ENCODE results near the gene ST3GAL3.
"Not testable (repeated sequence)": the region's sequence is repeated elsewhere in the genome, so short reads cannot be mapped to it uniquely, and the experiment has no call there.

The ST3GAL3 gene

GRCh38 chr1:43757343-43758053, 50.2 kb downstream of the ST3GAL3 start:
- no peak for DNase-seq (ENCODE audit: low read depth)

GRCh38 chr1:43760745-43761317, 53.5 kb downstream of the ST3GAL3 start:
- DNase-seq (ENCODE audit: low read depth): no peak

DNA sequence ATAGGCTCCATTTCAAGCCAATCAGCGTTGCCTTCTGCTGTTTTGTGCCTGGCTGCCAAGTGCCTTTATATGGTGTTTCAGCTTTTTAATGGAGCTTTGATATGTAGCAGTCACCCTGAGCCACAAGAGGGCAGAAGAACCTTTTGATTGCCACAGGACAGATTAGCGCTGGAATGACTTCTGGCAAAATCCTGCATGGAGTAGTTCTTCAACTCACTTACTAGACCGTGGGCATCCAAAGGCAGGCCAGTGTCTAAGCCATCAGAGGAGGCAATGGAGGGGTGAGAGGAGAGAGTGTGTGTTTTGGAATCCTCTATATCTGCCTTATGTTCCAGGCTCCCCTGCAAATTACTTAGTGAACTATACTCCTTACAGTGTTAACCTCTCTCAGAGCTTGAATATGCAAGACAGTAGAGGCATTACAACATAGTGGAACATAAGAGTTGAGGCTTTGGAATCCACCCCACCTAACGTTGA, 56.2 kb downstream of the ST3GAL3 start:
- peak; percentile 16 for DNase-seq (ENCODE audit: low read depth)

DNA sequence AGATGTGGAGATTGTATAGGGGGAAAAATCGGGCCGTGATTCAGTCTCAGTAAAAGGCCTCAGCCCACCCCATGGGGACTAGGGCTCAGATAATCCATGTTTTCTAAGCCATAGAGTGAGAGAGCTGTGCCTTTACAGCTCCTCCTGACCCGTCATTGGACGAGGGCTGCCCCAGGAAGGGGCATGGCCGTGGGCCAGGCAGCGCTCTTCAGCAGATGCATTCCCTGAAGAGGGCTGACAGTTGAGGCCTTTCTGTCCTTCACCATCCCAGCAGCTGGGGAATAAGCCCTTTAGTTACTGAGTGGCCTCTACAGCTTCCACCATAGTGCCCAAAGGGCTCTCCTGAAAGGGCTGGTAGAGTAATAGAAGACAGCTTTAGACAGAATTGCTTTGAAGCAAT, 57.2 kb downstream of the ST3GAL3 start:
- DNase-seq (ENCODE audit: low read depth): no peak

DNA sequence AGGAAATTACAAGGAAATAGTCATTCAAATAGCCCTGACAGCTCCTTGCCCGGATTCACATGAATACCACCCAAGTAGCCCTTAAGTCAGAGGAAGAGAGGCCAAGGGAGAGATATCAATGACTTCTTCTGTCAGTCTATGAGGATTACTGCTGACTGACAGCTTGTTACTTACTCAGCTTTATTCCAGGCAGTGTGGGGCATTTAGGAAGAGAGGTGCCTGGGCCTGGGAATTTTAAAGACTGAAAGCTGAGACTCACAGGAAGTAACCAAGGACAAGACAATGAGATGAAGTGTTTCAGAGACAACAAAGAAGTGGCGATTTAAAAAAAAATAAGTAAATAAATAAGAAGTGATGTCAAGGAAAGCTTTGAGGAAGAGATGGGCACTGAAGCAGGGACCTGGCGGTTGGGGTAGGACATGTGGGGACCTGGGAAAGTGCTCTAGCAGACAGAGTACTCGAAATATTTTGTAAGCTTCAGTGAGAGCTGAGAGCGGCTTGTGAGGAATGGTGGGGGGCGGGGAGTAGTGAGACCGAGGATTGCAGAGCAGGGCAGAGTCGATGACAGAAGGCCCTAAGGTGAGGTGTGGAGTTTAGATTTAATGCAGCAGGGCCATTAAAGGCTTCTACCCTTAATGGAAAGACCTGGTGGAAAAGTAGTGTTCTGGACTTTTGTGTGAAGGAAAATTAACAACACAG, 58.9 kb downstream of the ST3GAL3 start:
- DNase-seq (ENCODE audit: low read depth): no peak

- DNase-seq (ENCODE audit: low read depth): no peak
Measured at GRCh38 chr1:43766818-43767525, 59.6 kb downstream of the ST3GAL3 start.

- no peak for DNase-seq (ENCODE audit: low read depth)
Measured at GRCh38 chr1:43768168-43768567, 60.8 kb downstream of the ST3GAL3 start.

- DNase-seq (ENCODE audit: low read depth): no peak
Measured at GRCh38 chr1:43769350-43769908, 62.1 kb downstream of the ST3GAL3 start.

DNA sequence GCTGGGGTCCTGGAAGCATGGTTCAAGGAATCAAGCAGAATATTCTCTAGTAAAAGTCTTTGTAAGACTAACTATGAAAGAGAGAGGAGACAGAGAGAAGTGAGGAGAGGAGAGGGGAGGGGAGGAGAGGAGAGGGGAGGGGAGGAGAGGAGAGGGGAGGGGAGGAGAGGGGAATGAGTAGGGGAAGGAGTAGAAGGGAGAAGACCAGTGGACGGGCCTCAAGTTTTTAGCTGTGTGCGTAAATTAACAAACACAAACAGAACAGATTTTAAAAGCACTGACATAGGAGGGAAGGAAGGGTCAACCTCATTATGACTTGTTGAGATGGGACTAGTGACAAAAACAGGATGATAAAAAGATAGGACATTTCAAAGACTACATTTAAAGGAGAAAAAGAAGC, 62.8 kb downstream of the ST3GAL3 start:
- DNase-seq (ENCODE audit: low read depth): no peak

DNA sequence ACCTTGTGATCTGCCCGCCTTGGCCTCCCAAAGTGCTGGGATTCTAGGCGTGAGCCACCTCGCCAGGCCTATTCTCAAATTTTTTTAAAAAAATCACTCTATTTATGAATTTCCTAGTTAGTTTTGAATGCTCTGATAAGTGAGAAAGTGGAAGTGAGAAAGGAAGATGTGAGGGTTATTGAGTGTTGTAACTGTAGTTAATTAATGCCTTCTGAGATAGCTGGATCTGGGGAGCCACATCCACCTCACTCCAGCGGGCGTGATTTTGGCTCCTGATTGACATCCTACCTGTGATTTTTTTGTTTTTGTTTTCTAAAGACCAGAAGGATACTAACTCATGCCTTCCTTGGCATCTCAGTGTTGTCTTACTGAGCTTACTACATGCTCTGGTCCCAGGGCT, 65.6 kb downstream of the ST3GAL3 start:
- DNase-seq (ENCODE audit: low read depth): no peak

GRCh38 chr1:43773821-43774220, 66.5 kb downstream of the ST3GAL3 start:
- no peak for DNase-seq (ENCODE audit: low read depth)

GRCh38 chr1:43774359-43774758, 67.0 kb downstream of the ST3GAL3 start:
- no peak for DNase-seq (ENCODE audit: low read depth)

GRCh38 chr1:43776043-43776761, 68.9 kb downstream of the ST3GAL3 start:
- no peak for DNase-seq (ENCODE audit: low read depth)

GRCh38 chr1:43777916-43778315, 70.6 kb downstream of the ST3GAL3 start:
- not testable (repeated sequence) for DNase-seq (ENCODE audit: low read depth)

DNA sequence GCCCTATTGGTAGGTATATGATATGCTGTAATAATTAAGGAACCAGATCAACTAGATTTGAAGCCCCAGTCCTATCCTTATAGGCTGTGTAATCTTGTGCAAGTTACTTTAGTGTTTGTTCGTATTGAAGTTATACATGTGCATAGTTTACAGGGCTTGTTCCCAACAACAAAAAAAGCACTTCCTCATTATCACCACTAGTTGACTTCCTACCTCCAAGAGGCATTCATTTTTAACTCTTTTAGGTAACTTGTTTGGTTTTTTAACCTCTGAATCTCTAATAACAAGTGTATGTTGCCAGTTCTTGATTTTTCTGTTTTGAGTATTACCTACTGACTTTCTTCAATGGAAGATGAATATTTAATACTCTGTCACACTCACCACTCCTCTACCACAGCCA, 71.9 kb downstream of the ST3GAL3 start:
- DNase-seq (ENCODE audit: low read depth): no peak

DNA sequence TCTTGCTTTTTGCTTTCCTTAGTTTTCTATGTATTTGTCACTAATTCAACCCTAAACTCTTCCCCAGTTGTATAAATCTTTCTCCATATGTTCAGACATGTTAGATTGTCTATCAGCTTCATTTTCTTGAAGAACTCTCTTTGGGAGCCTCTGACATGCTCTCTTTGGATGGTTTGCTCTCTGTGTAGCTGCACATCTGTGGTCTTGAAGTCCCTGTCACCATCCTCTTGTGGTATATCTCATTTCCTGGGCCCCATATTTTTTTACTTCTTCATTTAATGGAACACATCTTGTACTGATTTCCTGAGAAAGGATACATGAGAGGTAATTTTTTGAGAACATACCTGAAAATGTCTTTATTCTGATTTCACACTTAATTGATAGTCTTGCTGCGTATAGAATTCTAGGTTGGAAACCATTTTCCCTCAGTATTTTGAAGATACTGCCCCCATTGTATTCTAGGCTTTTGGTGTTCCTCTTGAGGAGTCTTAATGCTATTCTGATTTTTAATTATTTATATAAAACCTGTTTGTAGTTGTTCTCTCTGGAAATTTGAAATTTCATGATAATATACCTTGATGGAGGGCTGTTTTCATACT, 72.6 kb downstream of the ST3GAL3 start:
- no peak for DNase-seq (ENCODE audit: low read depth)

DNA sequence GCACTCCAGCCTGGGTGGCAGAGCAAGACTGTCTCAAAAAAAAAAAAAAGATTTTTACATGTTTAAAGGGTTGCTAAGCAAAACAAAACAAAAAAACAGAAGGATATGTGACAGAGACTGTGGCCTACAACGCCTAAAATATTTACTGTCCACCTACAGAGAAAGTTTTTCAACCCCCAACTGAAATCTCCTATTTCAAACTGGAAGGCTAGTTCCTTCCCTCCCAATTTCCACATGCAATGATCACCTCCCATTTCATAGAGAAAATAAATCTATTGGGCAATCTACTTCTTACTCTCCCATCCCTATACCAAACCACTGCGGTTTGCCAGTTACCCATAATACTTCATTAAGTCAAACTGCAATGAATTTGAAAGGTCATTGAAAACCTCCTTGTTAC, 74.2 kb downstream of the ST3GAL3 start:
- no peak for DNase-seq (ENCODE audit: low read depth)

- no peak for DNase-seq (ENCODE audit: low read depth)
Measured at GRCh38 chr1:43783096-43783670, 75.8 kb downstream of the ST3GAL3 start.

GRCh38 chr1:43783671-43784205, 76.4 kb downstream of the ST3GAL3 start:
- DNase-seq (ENCODE audit: low read depth): no peak

DNA sequence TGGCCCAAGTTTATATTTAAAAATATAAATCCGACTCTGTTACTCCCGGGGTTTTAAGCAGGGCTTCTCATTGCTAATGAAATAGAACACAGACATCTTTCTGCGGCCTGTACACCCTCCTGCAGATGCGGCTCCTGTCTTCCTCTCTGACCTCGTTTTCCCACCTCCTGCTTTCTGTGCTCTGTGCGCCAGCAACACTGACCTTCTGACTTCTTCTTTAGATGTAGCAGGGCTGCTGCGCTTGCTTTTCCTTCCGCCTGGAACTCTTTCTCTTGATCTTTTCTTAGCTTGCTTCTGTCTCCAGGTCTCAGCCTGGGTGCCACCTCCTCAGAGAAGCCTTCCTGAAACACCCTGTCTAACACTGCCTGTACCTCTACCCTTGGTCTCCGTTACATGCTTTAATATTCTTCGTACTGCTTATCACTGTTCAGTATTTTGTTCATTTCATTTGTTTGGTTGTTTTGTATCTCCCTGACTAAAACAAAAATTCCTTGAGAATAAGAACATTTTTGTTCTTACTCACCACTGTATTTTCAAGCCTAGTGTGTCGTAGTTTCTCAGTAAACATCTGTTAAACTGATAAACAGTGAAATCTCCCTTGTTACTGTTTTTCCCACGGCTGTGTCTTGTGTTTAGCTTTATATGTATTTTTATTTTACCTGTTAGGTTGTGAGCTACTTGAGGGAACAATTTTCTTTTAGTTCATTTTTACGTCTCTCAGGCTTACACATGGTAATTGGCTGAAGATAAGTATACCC, 79.0 kb downstream of the ST3GAL3 start:
- no peak for DNase-seq (ENCODE audit: low read depth)

Data from activated T-cell treated with anti-CD3 and anti-CD28 coated beads for 48 hours (primary cell).